ENCODE data around the gene NUP43. TPM values are rescaled to one million over a fixed set of nuclear protein-coding genes. Genes with fewer than 3 reads are reported as not detected.
"Not testable (repeated sequence)": the region's sequence is repeated elsewhere in the genome, so short reads cannot be mapped to it uniquely, and the experiment has no call there.

The NUP43 gene
- total RNA-seq, 1 donor from 2014 or later: 26.5 TPM

DNA sequence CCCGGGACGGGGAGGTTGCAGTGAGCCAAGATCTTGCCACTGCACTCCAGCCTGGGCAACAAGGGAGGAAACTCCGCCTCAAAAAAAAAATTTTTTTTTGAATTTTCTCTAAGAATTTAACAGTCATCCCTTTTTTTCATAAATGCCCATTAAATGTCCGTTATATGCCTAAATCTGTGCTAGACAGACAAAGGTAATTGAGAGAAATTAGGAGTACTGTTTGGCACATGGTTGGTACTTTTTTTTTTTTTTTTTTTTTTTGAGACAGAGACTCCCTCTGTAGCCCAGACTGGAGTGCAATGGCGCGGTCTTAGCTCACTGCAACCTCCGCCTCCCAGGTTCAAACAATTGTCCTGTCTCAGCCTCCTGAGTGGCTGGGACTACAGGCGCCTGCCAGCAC is 4.9 kb upstream of the NUP43 start:
- peak overlapping the region; percentile 100 for H3K4me3 ChIP-seq (ENCODE audit: low read depth, low read length)
- H3K36me3 ChIP-seq (ENCODE audit: control insufficient read depth, insufficient read depth, low read length): no peaks in the 10 kb centered on the region
- no peak for DNase-seq (ENCODE audit: low read depth)
- TF ChIP-seq, protein P1, sequence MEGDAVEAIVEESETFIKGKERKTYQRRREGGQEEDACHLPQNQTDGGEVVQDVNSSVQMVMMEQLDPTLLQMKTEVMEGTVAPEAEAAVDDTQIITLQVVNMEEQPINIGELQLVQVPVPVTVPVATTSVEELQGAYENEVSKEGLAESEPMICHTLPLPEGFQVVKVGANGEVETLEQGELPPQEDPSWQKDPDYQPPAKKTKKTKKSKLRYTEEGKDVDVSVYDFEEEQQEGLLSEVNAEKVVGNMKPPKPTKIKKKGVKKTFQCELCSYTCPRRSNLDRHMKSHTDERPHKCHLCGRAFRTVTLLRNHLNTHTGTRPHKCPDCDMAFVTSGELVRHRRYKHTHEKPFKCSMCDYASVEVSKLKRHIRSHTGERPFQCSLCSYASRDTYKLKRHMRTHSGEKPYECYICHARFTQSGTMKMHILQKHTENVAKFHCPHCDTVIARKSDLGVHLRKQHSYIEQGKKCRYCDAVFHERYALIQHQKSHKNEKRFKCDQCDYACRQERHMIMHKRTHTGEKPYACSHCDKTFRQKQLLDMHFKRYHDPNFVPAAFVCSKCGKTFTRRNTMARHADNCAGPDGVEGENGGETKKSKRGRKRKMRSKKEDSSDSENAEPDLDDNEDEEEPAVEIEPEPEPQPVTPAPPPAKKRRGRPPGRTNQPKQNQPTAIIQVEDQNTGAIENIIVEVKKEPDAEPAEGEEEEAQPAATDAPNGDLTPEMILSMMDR (IDR thresholded peaks at IDR 0.05; ENCODE audit: insufficient read depth, low read length, poor library complexity, severe bottlenecking): no peak
- H3K27me3 ChIP-seq (ENCODE audit: control insufficient read depth, insufficient read depth, low read length): no peaks in the 10 kb centered on the region

DNA sequence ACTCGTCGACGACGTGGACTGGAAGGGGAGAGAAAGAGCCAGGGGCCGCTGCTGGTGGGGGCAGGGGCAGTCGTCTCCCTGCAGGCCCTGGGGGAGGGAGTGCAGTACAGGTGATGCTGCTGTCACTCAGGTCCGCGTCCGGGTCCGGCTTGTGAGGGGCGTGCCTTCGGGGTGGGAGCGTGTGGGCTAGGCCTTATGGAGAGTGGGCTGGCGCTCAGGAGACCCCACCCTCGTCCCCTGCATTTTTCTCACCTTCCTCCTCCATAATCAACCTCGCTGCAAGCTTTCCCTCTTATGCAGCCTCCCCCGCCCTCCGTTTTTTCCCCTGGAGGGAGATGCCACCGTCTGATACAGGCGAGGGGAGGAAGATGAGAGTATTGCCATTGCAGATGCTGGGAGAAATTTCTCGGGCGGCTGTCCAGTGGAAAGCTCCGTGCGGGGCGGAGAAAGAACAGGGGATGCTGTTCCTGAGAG is 3.8 kb upstream of the NUP43 start:
- Histone ChIP-seq H3K27me3 (ENCODE audit: control insufficient read depth, insufficient read depth, low read length) (no peaks in the 10 kb centered on the region), H3K36me3 (ENCODE audit: control insufficient read depth, insufficient read depth, low read length) (no peaks in the 10 kb centered on the region), H3K4me3 (ENCODE audit: low read depth, low read length) (peak overlapping the region; percentile 100)
- no peak for DNase-seq (ENCODE audit: low read depth)
- TF ChIP-seq, protein P1 (IDR thresholded peaks at IDR 0.05; ENCODE audit: insufficient read depth, low read length, poor library complexity, severe bottlenecking): no peak

DNA sequence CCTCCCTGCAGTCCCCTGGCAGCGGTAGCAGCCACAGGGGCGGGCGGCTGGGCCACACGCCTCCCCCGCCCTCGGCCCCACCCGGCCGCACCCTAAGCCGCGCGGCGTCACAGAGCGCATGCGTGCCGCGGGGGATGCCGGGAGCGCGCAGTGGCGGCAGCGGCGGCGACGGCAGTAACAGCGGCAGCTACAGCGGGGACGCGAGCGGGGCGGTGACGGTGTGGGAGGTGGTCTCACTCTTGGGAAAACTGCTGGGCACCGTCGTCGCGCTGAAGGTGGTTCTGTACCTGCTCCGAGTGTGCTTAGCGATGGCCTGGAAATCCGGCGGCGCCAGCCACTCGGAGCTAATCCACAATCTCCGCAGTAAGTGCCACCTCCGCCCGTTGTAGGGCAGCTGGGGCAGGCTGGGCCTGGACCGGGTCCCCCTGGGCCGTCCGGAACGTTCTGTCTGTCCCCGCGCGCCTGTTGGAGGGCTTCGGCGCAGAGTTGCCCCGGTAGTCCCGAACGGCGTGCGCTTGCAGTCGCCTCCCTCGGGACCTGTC is 3.3 kb upstream of the NUP43 start, which contains the start of gene PCMT1:
Gene PCMT1 (plus strand): TSS at position 148 of the 542 bp plus-strand sequence. CDS start 161 bp downstream, at position 309.
- Histone ChIP-seq H3K4me3 (ENCODE audit: low read depth, low read length) (peak within 1 kb of the TSS; percentile 100), H3K36me3 (ENCODE audit: control insufficient read depth, insufficient read depth, low read length) (no peaks in the 10 kb centered on the region), H3K27me3 (ENCODE audit: control insufficient read depth, insufficient read depth, low read length) (no peaks in the 10 kb centered on the region)
- peak; percentile 65 for DNase-seq (ENCODE audit: low read depth)
- TF ChIP-seq, protein P1 (IDR thresholded peaks at IDR 0.05; ENCODE audit: insufficient read depth, low read length, poor library complexity, severe bottlenecking): no peak

DNA sequence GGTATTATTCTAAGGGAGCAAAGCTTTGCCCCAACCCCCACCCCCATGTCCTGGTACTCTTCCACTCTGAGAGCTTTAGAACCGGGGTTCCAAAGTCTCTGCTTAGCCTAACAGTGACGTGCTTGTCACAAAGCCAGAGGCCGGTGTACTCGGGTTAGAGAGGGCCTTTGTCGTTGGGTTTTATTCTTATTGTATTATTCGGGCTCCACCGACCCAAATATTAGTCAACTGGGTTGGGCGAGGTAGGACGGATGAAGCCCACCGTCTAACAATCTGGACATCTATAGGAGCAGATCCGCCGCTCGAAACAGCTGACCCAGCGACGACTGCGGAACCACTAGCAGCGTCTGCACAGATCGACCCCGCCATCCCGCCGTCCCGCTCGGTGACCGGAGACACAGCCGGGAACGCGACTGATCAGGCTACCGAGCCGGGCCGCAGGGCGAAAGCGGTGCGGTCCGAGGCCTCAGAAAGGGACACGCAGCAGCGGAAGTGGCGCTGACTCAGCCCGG is 2.8 kb upstream of the NUP43 start:
- not testable (repeated sequence) for H3K27me3 ChIP-seq (ENCODE audit: control insufficient read depth, insufficient read depth, low read length); H3K36me3 ChIP-seq (ENCODE audit: control insufficient read depth, insufficient read depth, low read length); DNase-seq (ENCODE audit: low read depth)
- H3K4me3 ChIP-seq (ENCODE audit: low read depth, low read length): peak overlapping the region; percentile 100

DNA sequence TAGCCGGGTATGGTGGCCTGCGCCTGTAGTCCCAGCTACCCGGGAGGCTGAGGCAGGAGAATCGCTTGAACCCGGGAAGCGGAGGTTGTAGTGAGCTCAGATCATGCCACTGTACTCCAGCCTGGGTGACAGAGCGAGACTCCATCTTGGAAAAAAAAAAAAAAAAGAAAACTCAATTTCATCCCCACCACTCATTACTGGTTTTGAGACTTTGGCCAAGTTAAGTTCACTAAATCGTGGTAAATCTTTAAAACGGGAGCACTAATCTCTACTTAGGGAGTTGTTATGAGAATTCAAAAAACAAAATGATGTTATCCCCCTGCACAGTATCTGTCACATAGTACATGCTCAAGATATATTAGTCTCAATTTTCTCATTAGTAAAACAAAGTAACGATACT is 1.1 kb downstream of the NUP43 start:
- H3K27me3 ChIP-seq (ENCODE audit: control insufficient read depth, insufficient read depth, low read length); DNase-seq (ENCODE audit: low read depth); H3K36me3 ChIP-seq (ENCODE audit: control insufficient read depth, insufficient read depth, low read length): not testable (repeated sequence)
- peak overlapping the region; percentile 88 for H3K4me3 ChIP-seq (ENCODE audit: low read depth, low read length)

DNA sequence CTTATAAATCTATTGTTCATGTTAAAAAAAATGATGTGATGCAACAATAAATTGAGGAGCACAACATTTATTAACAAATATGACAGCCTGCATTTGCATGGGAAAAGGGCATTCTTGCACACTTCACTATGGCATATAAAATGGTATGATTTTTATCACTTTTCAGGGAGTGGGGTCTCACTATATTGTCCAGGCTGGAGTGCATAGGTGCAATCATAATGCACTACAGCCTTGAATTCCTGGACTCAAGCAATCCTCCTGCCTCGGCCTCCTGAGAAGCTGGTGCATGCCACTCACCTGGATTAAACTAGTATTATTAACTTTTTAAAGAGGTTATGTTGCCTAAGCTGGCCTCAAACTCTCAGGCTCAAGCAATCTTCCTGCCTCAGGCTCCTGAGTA is 11.4 kb downstream of the NUP43 start:
- no peak for DNase-seq (ENCODE audit: low read depth)
- Histone ChIP-seq H3K27me3 (ENCODE audit: control insufficient read depth, insufficient read depth, low read length) (no peaks in the 10 kb centered on the region), H3K4me3 (ENCODE audit: low read depth, low read length) (no peak overlapping the region), H3K36me3 (ENCODE audit: control insufficient read depth, insufficient read depth, low read length) (no peaks in the 10 kb centered on the region)
- TF ChIP-seq, protein P1 (IDR thresholded peaks at IDR 0.05; ENCODE audit: insufficient read depth, low read length, poor library complexity, severe bottlenecking): no peak

All from kidney epithelial cell (primary cell).